GM21576 (cell line): Measurements from ENCODE around the gene CA5A.

Source experiments
- ATAC-seq: cut with Tn5 transposase; IDR thresholded peaks from one replicate; pipeline ENCODE4 v1.9.1; 2021; ENCODE audit warnings: mild to moderate bottlenecking, moderate library complexity; ENCODE audit not compliant: unreplicated experiment

Gene CA5A

GRCh38 chr16:87854053-87854906 lies 82.0 kb downstream of the CA5A start:
- no peak for ATAC-seq

GRCh38 chr16:87853411-87854052 lies 82.8 kb downstream of the CA5A start:
- no peak for ATAC-seq

GRCh38 chr16:87851601-87852000 lies 84.7 kb downstream of the CA5A start:
- ATAC-seq, result no peak

- ATAC-seq, result no peak
These were observed 85.2 kb downstream of the CA5A start for GRCh38 chr16:87851141-87851587.

- no peak for ATAC-seq
These were observed 86.0 kb downstream of the CA5A start for GRCh38 chr16:87850009-87851006.

GRCh38 chr16:87849419-87850008 lies 86.8 kb downstream of the CA5A start:
- no peak for ATAC-seq

- ATAC-seq, result no peak
These were observed 87.5 kb downstream of the CA5A start for GRCh38 chr16:87848676-87849345.

- no peak for ATAC-seq
These were observed 88.3 kb downstream of the CA5A start for GRCh38 chr16:87847785-87848675.

GRCh38 chr16:87847467-87847784 lies 88.9 kb downstream of the CA5A start:
- ATAC-seq, result no peak

- no peak for ATAC-seq
These were observed 89.4 kb downstream of the CA5A start for GRCh38 chr16:87846705-87847466.

- no peak for ATAC-seq
These were observed 90.3 kb downstream of the CA5A start for GRCh38 chr16:87845807-87846619.

- ATAC-seq, result no peak
These were observed 91.1 kb downstream of the CA5A start for GRCh38 chr16:87845213-87845612.

- no peak for ATAC-seq
These were observed 91.5 kb downstream of the CA5A start for GRCh38 chr16:87844809-87845208.

GRCh38 chr16:87844120-87844733 lies 92.1 kb downstream of the CA5A start:
- ATAC-seq, result no peak

GRCh38 chr16:87843678-87844105 lies 92.6 kb downstream of the CA5A start:
- no peak for ATAC-seq

- ATAC-seq, result no peak
These were observed 94.0 kb downstream of the CA5A start for GRCh38 chr16:87842209-87842869.
